Cardiac muscle cell (in vitro differentiated cells and primary cell): ENCODE data around the gene NFE2L3. TPM values are rescaled to one million over a fixed set of nuclear protein-coding genes. Genes with fewer than 3 reads are reported as not detected.
"Not testable (repeated sequence)": the region's sequence is repeated elsewhere in the genome, so short reads cannot be mapped to it uniquely, and the experiment has no call there.

ENCODE experiments used
- DNase-seq, 2 donors: peaks; one replicate each; pipeline versions ENCODE4 v3.0.0 to v3.0.0-alpha.2; 2010 to 2017; ENCODE audit warnings: low read depth in 1 of 2, low spot score in 1 of 2
- H3K27ac ChIP-seq: fragments of 200-600 bp; sonication (generic); 2 replicates; pipeline ENCODE4 v1.5.1; 2016
- H3K27me3 ChIP-seq: fragments of 200-600 bp; sonication (generic); 2 replicates; pipeline ENCODE4 v1.6.0; 2016; ENCODE audit warnings: control low read depth
- H3K36me3 ChIP-seq: fragments of 200-600 bp; sonication (generic); 2 replicates; pipeline ENCODE4 v1.5.1; 2016; ENCODE audit warnings: control low read depth
- H3K4me1 ChIP-seq: fragments of 200-600 bp; sonication (generic); 2 replicates; pipeline ENCODE4 v1.8.1; 2017; ENCODE audit warnings: low read depth, mild to moderate bottlenecking, mixed run types
- H3K4me3 ChIP-seq: fragments of 200-600 bp; sonication (generic); 2 replicates; pipeline ENCODE4 v1.5.1; 2016; ENCODE audit warnings: mild to moderate bottlenecking
- H3K9me3 ChIP-seq: fragments of 200-600 bp; sonication (generic); 2 replicates; pipeline ENCODE4 v1.5.1; 2017; ENCODE audit warnings: low read depth, mild to moderate bottlenecking, control low read depth
- CTCF ChIP-seq: IDR thresholded peaks from 2 replicates; pipeline ENCODE4 v1.5.1; 2012; ENCODE audit warnings: low read depth, mild to moderate bottlenecking, low read length
- polyA plus RNA-seq: library from polyadenylated mRNA; unstranded; fragments of >200 nt; fragmentation: Nextera tagmentation; extraction: Ambion mirVana; gene quantifications from 2 replicates; pipeline ENCODE4 v1.2.1, GENCODE V29; 2016
- total RNA-seq: library from RNA; depleted of rRNA; stranded (reverse); fragments of >200 nt; gene quantifications from 2 replicates; pipeline ENCODE4 v1.2.3, GENCODE V29; 2016

NFE2L3 gene
- total and polyA plus RNA-seq, 2 experiments from 2014 or later = 2.1 TPM

- no peak overlapping the region for H3K4me3 ChIP-seq
- no peaks in the 10 kb centered on the region for H3K9me3 ChIP-seq
- H3K4me1 ChIP-seq = peaks cover 3% of the 10 kb centered on the region
- no peak overlapping the region for H3K27ac ChIP-seq
- DNase-seq = no peak
- no peak for TF ChIP-seq CTCF
- no peaks in the 10 kb centered on the region for H3K27me3 ChIP-seq
- H3K36me3 ChIP-seq = no peaks in the 10 kb centered on the region
These were observed 10.4 kb downstream of the NFE2L3 start for GRCh38 chr7:26162431-26162830.

GRCh38 chr7:26163804-26164203, 11.8 kb downstream of the NFE2L3 start:
- H3K9me3 ChIP-seq, H3K4me3 ChIP-seq, H3K27ac ChIP-seq, H3K36me3 ChIP-seq, H3K4me1 ChIP-seq, DNase-seq, H3K27me3 ChIP-seq: not testable (repeated sequence)

- Histone ChIP-seq H3K4me3 (no peak overlapping the region), H3K4me1 (no peaks in the 10 kb centered on the region), H3K27ac (no peak overlapping the region), H3K27me3 (no peaks in the 10 kb centered on the region), H3K36me3 (no peaks in the 10 kb centered on the region), H3K9me3 (no peaks in the 10 kb centered on the region)
- TF ChIP-seq CTCF = no peak
- no peak for DNase-seq
These were observed 14.1 kb downstream of the NFE2L3 start for GRCh38 chr7:26165950-26166683.

GRCh38 chr7:26166684-26167266, 14.8 kb downstream of the NFE2L3 start:
- no peak for DNase-seq
- Histone ChIP-seq H3K4me1 (no peaks in the 10 kb centered on the region), H3K9me3 (no peaks in the 10 kb centered on the region), H3K27ac (no peak overlapping the region), H3K27me3 (no peaks in the 10 kb centered on the region), H3K36me3 (no peaks in the 10 kb centered on the region), H3K4me3 (no peak overlapping the region)
- no peak for TF ChIP-seq CTCF

GRCh38 chr7:26167303-26167934, 15.4 kb downstream of the NFE2L3 start:
- Histone ChIP-seq H3K27me3 (no peaks in the 10 kb centered on the region), H3K9me3 (no peaks in the 10 kb centered on the region), H3K36me3 (no peaks in the 10 kb centered on the region), H3K27ac (no peak overlapping the region), H3K4me3 (no peak overlapping the region), H3K4me1 (no peaks in the 10 kb centered on the region)
- no peak for DNase-seq
- TF ChIP-seq CTCF = no peak

- H3K36me3 ChIP-seq = no peaks in the 10 kb centered on the region
- no peak for TF ChIP-seq CTCF
- no peak overlapping the region for H3K27ac ChIP-seq
- no peaks in the 10 kb centered on the region for H3K4me1 ChIP-seq
- no peak for DNase-seq
- no peaks in the 10 kb centered on the region for H3K9me3 ChIP-seq
- H3K4me3 ChIP-seq = no peak overlapping the region
- H3K27me3 ChIP-seq = no peaks in the 10 kb centered on the region
These were observed 16.5 kb downstream of the NFE2L3 start for GRCh38 chr7:26168458-26169023.
